ENCODE data around the gene GJB6. TPM values are rescaled to one million over a fixed set of nuclear protein-coding genes. Genes with fewer than 3 reads are reported as not detected.

The GJB6 gene
- total and polyA plus RNA-seq, 2 donors (not counting 3 experiments of a cell fraction or from before 2014, with no cell fraction given), result not detected

DNA sequence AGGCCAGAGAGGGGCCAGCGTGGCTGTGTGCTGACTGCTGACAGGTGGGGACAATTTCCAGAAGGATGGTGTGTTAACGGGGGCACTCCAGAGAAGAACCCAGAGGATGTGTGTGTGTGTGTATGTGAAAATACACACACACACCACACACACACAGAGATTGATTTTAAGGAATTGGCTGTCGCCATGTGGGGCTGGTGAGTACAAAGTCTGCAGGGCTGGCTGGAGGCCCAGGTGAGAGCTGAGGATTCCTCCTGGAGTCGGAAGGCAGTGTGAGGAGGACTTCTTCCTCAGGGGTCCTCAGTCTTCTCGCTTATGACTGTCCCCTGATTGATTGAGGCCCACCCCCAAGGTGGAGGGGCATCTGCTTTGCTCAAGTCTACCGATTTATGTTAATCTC, 7.6 kb upstream of the GJB6 start:
- ChIA-PET POLR2A (no interaction called here), CTCF (no interaction called here)
- Histone ChIP-seq H4K20me1 (replicated peaks; ENCODE audit: control insufficient read depth, extremely low read depth, insufficient read depth, low read length) (no peaks in the 10 kb centered on the region), H3K79me2 (ENCODE audit: control insufficient read depth, insufficient read depth, low read length) (no peaks in the 10 kb centered on the region), H3K27me3 (ENCODE audit: control insufficient read depth in 2 of 2, insufficient read depth in 2 of 2, low read length in 2 of 2) (peaks cover 0 to 5% of the 10 kb centered on the region in 2 experiments), H3K36me3 (ENCODE audit: control insufficient read depth in 2 of 2, extremely low read depth in 1 of 2, insufficient read depth in 2 of 2, low read length in 2 of 2) (no peaks in the 10 kb centered on the region), H3K27ac (ENCODE audit: insufficient read depth, low read depth, low read length) (no peak overlapping the region), H3K4me3 (replicated peaks in 1 of 3; ENCODE audit: insufficient read depth in 1 of 3, low read depth in 1 of 3, low read length in 3 of 3) (no peak overlapping the region), H3K9ac (replicated peaks; ENCODE audit: extremely low read depth, insufficient read depth, low read length) (no peak overlapping the region), H3K9me3 (replicated peaks; ENCODE audit: control insufficient read depth, insufficient read depth, low read length) (no peaks in the 10 kb centered on the region), H2AFZ (ENCODE audit: low read depth, low read length) (no peak overlapping the region), H3K9me1 (replicated peaks; ENCODE audit: control insufficient read depth, extremely low read depth, insufficient read depth, low read length) (no peaks in the 10 kb centered on the region), H3K4me1 (ENCODE audit: control insufficient read depth, extremely low read depth, insufficient read depth, low read length) (no peaks in the 10 kb centered on the region), H3K4me2 (ENCODE audit: insufficient read depth, low read length) (no peak overlapping the region)
- dilution Hi-C loops (cut with MboI; ENCODE audit: extremely low pct_ligation_motif_present, low sequenced_read_pairs), result no loop called here
- DNase-seq (ENCODE audit: low read depth, low spot score) (no peak), FAIRE-seq (no peak)
- TF ChIP-seq MYC (IDR thresholded peaks at IDR 0.05; ENCODE audit: low read depth, low read length) (no peak), GATA2 (IDR thresholded peaks at IDR 0.05; ENCODE audit: insufficient read depth, insufficient read length, low read depth, low read length) (no peak), EZH2 (IDR thresholded peaks at IDR 0.05; ENCODE audit: borderline replicate concordance, low read depth, low read length, severe bottlenecking) (no peak), JUN (IDR thresholded peaks at IDR 0.05; ENCODE audit: borderline replicate concordance, insufficient read depth, insufficient read length, low read depth) (no peak), FOS (IDR thresholded peaks at IDR 0.05; ENCODE audit: borderline replicate concordance, insufficient read depth, low read length) (no peak), POLR2AphosphoS5 (IDR thresholded peaks at IDR 0.05; ENCODE audit: insufficient read depth, low read depth, low read length) (no peak), POLR2A (IDR thresholded peaks at IDR 0.05; ENCODE audit: low read depth, low read length) (no peak)
- TF ChIP-seq, protein P1, sequence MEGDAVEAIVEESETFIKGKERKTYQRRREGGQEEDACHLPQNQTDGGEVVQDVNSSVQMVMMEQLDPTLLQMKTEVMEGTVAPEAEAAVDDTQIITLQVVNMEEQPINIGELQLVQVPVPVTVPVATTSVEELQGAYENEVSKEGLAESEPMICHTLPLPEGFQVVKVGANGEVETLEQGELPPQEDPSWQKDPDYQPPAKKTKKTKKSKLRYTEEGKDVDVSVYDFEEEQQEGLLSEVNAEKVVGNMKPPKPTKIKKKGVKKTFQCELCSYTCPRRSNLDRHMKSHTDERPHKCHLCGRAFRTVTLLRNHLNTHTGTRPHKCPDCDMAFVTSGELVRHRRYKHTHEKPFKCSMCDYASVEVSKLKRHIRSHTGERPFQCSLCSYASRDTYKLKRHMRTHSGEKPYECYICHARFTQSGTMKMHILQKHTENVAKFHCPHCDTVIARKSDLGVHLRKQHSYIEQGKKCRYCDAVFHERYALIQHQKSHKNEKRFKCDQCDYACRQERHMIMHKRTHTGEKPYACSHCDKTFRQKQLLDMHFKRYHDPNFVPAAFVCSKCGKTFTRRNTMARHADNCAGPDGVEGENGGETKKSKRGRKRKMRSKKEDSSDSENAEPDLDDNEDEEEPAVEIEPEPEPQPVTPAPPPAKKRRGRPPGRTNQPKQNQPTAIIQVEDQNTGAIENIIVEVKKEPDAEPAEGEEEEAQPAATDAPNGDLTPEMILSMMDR (IDR thresholded peaks at IDR 0.05; ENCODE audit: extremely low read depth in 1 of 2, insufficient read depth in 1 of 2, low read depth in 1 of 2, low read length in 2 of 2), result no peak
- TF ChIP-seq, protein P2, sequence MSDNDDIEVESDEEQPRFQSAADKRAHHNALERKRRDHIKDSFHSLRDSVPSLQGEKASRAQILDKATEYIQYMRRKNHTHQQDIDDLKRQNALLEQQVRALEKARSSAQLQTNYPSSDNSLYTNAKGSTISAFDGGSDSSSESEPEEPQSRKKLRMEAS (IDR thresholded peaks at IDR 0.05; ENCODE audit: insufficient read depth, insufficient read length), result no peak
- BruUV-seq (replicated peaks), result no TSS peak
- intact Hi-C loops (cut with micrococcal nuclease), result no loop called here
